ENCODE data around the gene MIR17HG. TPM values are rescaled to one million over a fixed set of nuclear protein-coding genes. Genes with fewer than 3 reads are reported as not detected.
A peak's percentile ranks its signal among the peaks of the same experiment; 100 is the strongest.

MIR17HG gene
- 3.3 TPM for total RNA-seq (ENCODE audit: unreplicated experiment)
- long read RNA-seq: 0 reads

DNA sequence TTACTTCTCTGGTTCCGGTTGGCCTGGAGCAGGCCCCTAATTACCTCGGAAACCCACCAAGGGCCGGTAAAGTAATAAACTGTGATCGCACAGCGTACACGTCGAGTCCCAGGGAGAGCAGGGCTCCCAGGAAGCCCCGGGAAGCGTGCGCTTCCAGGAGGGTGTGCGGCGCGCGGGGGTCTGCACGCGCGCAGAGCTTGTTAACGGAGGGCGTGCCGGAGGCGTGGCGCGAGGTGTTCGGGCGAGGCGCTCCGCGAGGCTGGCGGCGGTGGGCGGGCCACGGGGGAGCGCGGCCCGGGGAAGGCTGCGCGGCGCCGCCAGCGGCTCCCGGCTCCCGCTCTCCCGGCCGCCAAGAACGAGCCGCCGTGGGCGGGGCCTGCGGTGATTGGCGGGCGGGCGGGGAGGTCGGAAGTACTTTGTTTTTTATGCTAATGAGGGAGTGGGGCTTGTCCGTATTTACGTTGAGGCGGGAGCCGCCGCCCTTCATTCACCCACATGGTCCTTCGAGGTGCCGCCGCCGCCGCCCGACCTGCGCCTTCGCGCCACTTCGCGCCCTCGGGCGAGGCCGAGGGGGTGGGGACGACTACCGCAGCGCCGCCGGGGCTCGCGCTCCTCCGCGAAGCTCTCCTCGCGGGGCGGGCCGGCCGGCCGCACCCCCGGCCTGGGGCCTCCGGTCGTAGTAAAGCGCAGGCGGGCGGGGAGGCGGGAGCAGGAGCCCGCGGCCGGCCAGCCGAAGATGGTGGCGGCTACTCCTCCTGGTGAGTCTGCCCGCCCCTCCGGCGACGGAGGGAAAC lies at the start of gene MIR17HG:
Gene MIR17HG (plus strand): TSS at position 486 of the 794 bp plus-strand sequence.
- peaks cover 27% of the 10 kb centered on the region for H3K4me1 Mint-ChIP-seq (ENCODE audit: unreplicated experiment)
- peaks cover 12% of the 10 kb centered on the region for H3K27me3 Mint-ChIP-seq (ENCODE audit: unreplicated experiment)
- H3K9me3 Mint-ChIP-seq (ENCODE audit: unreplicated experiment): no peaks in the 10 kb centered on the region
- peak within 1 kb of the TSS; percentile 94 for H3K4me3 Mint-ChIP-seq (ENCODE audit: unreplicated experiment)
- DNase-seq (ENCODE audit: low spot score): peak; percentile 84
- TF ChIP-seq, protein P1, sequence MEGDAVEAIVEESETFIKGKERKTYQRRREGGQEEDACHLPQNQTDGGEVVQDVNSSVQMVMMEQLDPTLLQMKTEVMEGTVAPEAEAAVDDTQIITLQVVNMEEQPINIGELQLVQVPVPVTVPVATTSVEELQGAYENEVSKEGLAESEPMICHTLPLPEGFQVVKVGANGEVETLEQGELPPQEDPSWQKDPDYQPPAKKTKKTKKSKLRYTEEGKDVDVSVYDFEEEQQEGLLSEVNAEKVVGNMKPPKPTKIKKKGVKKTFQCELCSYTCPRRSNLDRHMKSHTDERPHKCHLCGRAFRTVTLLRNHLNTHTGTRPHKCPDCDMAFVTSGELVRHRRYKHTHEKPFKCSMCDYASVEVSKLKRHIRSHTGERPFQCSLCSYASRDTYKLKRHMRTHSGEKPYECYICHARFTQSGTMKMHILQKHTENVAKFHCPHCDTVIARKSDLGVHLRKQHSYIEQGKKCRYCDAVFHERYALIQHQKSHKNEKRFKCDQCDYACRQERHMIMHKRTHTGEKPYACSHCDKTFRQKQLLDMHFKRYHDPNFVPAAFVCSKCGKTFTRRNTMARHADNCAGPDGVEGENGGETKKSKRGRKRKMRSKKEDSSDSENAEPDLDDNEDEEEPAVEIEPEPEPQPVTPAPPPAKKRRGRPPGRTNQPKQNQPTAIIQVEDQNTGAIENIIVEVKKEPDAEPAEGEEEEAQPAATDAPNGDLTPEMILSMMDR (IDR thresholded peaks at IDR 0.05; ENCODE audit: unreplicated experiment): no peak
- H3K27ac Mint-ChIP-seq (ENCODE audit: unreplicated experiment): peak within 1 kb of the TSS; percentile 84
- peaks cover 10% of the 10 kb centered on the region for H3K36me3 Mint-ChIP-seq (ENCODE audit: low read depth, unreplicated experiment)

DNA sequence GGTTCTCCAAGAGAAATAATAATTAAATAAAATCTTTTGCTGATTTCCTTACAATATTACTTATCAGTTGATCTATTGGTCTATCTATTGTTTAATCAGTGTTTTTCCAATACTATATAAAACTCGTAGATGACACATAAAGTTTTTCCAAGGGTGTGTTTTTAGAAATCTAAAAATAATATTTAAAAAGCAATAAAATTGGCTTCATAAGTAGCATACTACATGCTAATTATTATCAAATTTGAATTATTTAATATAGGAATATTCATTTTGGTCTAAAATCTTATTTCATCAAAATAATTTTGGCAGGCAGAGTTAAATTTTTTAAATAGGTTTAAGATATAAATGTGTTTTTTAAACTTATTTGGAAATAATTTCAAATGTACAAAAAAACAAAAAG lies 49.4 kb upstream of the MIR17HG start:
- TF ChIP-seq, protein P1 (IDR thresholded peaks at IDR 0.05; ENCODE audit: unreplicated experiment): no peak
- no peak overlapping the region for H3K27ac Mint-ChIP-seq (ENCODE audit: unreplicated experiment)
- DNase-seq (ENCODE audit: low spot score): no peak
- no peaks in the 10 kb centered on the region for H3K27me3 Mint-ChIP-seq (ENCODE audit: unreplicated experiment)
- H3K36me3 Mint-ChIP-seq (ENCODE audit: low read depth, unreplicated experiment): no peaks in the 10 kb centered on the region
- H3K4me3 Mint-ChIP-seq (ENCODE audit: unreplicated experiment): no peak overlapping the region
- H3K4me1 Mint-ChIP-seq (ENCODE audit: unreplicated experiment): no peaks in the 10 kb centered on the region
- no peaks in the 10 kb centered on the region for H3K9me3 Mint-ChIP-seq (ENCODE audit: unreplicated experiment)

DNA sequence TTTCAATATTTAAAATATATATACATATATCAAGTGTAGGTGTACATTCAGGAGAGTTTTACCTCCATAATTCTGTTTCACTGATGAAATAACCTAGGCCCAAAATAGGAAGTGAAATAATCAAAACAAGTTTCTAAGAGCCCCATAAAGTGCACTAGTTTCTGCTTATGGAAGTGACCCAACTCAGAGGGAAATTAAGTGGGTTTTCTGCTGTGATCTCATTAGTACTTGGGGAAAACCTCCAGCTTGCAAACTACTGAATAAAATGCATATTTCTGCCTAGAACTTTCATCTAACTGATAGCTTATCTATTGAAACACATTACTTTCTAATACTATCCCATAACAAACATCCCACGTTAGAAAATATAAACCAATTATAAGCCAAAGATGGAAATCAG lies 45.4 kb upstream of the MIR17HG start:
- TF ChIP-seq, protein P1 (IDR thresholded peaks at IDR 0.05; ENCODE audit: unreplicated experiment): no peak
- DNase-seq (ENCODE audit: low spot score): no peak
- Mint-ChIP-seq H3K27me3 (ENCODE audit: unreplicated experiment) (no peaks in the 10 kb centered on the region), H3K27ac (ENCODE audit: unreplicated experiment) (no peak overlapping the region), H3K9me3 (ENCODE audit: unreplicated experiment) (no peaks in the 10 kb centered on the region), H3K4me3 (ENCODE audit: unreplicated experiment) (no peak overlapping the region), H3K4me1 (ENCODE audit: unreplicated experiment) (no peaks in the 10 kb centered on the region), H3K36me3 (ENCODE audit: low read depth, unreplicated experiment) (no peaks in the 10 kb centered on the region)

DNA sequence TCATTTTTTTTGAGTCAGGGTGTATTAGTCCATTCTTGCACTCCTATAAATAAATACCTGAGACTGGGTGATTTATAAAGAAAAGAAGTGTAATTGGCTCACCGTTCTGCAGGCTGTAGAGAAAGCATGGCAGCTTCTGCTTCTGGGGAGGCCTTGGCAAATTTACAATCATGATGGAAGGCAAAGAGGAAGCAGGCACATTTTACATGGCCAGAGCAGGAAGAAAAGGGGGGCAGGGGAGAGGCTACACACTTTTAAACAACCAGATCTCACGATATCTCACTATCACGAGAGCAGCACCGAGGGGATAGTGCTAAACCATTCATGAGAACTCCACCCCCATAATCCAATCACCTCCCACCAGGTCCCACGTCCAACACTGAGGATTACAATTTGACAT lies 44.5 kb upstream of the MIR17HG start:
- TF ChIP-seq, protein P1 (IDR thresholded peaks at IDR 0.05; ENCODE audit: unreplicated experiment): no peak
- Mint-ChIP-seq H3K27me3 (ENCODE audit: unreplicated experiment) (no peaks in the 10 kb centered on the region), H3K4me3 (ENCODE audit: unreplicated experiment) (no peak overlapping the region), H3K27ac (ENCODE audit: unreplicated experiment) (no peak overlapping the region), H3K36me3 (ENCODE audit: low read depth, unreplicated experiment) (no peaks in the 10 kb centered on the region), H3K9me3 (ENCODE audit: unreplicated experiment) (no peaks in the 10 kb centered on the region), H3K4me1 (ENCODE audit: unreplicated experiment) (no peaks in the 10 kb centered on the region)
- no peak for DNase-seq (ENCODE audit: low spot score)

DNA sequence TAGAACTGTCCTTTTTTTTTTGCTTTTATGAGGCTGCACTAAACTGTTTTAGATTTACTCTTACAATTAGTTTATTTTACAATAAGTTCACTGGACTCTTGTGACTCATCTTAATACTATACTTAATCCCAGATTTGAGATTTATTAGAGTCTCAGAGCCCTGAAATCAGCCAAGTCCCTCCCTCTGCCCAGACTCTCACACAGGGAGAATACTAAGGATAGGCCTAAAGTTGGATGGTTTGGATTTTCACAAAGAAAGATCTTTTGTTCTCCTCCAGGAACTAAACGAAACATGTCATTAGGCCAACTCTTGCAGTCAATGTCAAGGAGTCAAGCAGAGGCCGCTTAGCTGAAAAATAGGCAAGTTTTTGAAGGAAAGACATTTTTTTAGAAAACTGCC lies 42.7 kb upstream of the MIR17HG start:
- no peaks in the 10 kb centered on the region for H3K9me3 Mint-ChIP-seq (ENCODE audit: unreplicated experiment)
- TF ChIP-seq, protein P1 (IDR thresholded peaks at IDR 0.05; ENCODE audit: unreplicated experiment): no peak
- no peak overlapping the region for H3K27ac Mint-ChIP-seq (ENCODE audit: unreplicated experiment)
- no peak for DNase-seq (ENCODE audit: low spot score)
- no peaks in the 10 kb centered on the region for H3K27me3 Mint-ChIP-seq (ENCODE audit: unreplicated experiment)
- no peaks in the 10 kb centered on the region for H3K4me1 Mint-ChIP-seq (ENCODE audit: unreplicated experiment)
- no peaks in the 10 kb centered on the region for H3K36me3 Mint-ChIP-seq (ENCODE audit: low read depth, unreplicated experiment)
- H3K4me3 Mint-ChIP-seq (ENCODE audit: unreplicated experiment): no peak overlapping the region

Data from endothelial cell (in vitro differentiated cells).